ENCODE data around the gene TARBP2. TPM values are rescaled to one million over a fixed set of nuclear protein-coding genes. Genes with fewer than 3 reads are reported as not detected.

Gene TARBP2
- total RNA-seq, 2 experiments from 2014 or later, result 45.9 to 49.1 TPM

- Histone ChIP-seq H2AFZ (ENCODE audit: low read length) (no peak overlapping the region), H4K20me1 (ENCODE audit: insufficient read depth, low read length) (peaks cover 4% of the 10 kb centered on the region; the same call in 1 of the 2 replicates), H3K4me3 (ENCODE audit: low read depth, low read length, poor library complexity, severe bottlenecking) (no peak overlapping the region), H3K9me3 (ENCODE audit: low read length) (no peaks in the 10 kb centered on the region), H3K27ac (ENCODE audit: low read depth, low read length, poor library complexity, severe bottlenecking) (no peak overlapping the region), H3K36me3 (ENCODE audit: insufficient read depth, low read length) (peaks cover 96% of the 10 kb centered on the region), H3K9me2 (ENCODE audit: insufficient read depth, low read length) (no peaks in the 10 kb centered on the region), H3K4me2 (ENCODE audit: low read length) (no peak overlapping the region), H3K79me2 (ENCODE audit: insufficient read depth, low read depth, low read length) (no peaks in the 10 kb centered on the region; the same call in 1 of the 2 replicates), H3K4me1 (ENCODE audit: insufficient read depth, low read length, poor library complexity, severe bottlenecking) (no peaks in the 10 kb centered on the region)
- ChIA-PET POLR2A (interaction anchor here (0.8 to 1.1 kb wide), 4 partner anchors 9 to 162 kb away, joined by 3 to 5 read pairs (median 4); partner anchors contain the start of genes AAAS and TARBP2), CTCF (ENCODE audit: unreplicated experiment) (no interaction called here)
- no peak for TF ChIP-seq CTCF (conservative IDR thresholded peaks at IDR 0.05; ENCODE audit: low read length)
- TF ChIP-seq EZH2phosphoT487 (IDR thresholded peaks at IDR 0.05; ENCODE audit: borderline replicate concordance, low read depth, low read length), result no peak
- intact Hi-C loops (cut with micrococcal nuclease; ENCODE audit: unreplicated experiment), result no loop called here
- BruUV-seq (replicated peaks), result no TSS peak
- no peak for DNase-seq (ENCODE audit: low spot score)
Measured at GRCh38 chr12:53483225-53483978, 17.7 kb upstream of the TARBP2 start.

- intact Hi-C loops (cut with micrococcal nuclease; ENCODE audit: unreplicated experiment), result no loop called here
- Histone ChIP-seq H3K27ac (ENCODE audit: low read depth, low read length, poor library complexity, severe bottlenecking) (no peak overlapping the region), H3K9me3 (ENCODE audit: low read length) (no peaks in the 10 kb centered on the region), H3K9me2 (ENCODE audit: insufficient read depth, low read length) (no peaks in the 10 kb centered on the region), H3K4me2 (ENCODE audit: low read length) (no peak overlapping the region), H4K20me1 (ENCODE audit: insufficient read depth, low read length) (peaks cover 4% of the 10 kb centered on the region; the same call in 1 of the 2 replicates), H3K36me3 (ENCODE audit: insufficient read depth, low read length) (peaks cover 90% of the 10 kb centered on the region), H3K79me2 (ENCODE audit: insufficient read depth, low read depth, low read length) (no peaks in the 10 kb centered on the region; the same call in 1 of the 2 replicates), H3K4me3 (ENCODE audit: low read depth, low read length, poor library complexity, severe bottlenecking) (no peak overlapping the region), H2AFZ (ENCODE audit: low read length) (no peak overlapping the region), H3K4me1 (ENCODE audit: insufficient read depth, low read length, poor library complexity, severe bottlenecking) (no peaks in the 10 kb centered on the region)
- TF ChIP-seq EZH2phosphoT487 (IDR thresholded peaks at IDR 0.05; ENCODE audit: borderline replicate concordance, low read depth, low read length) (no peak), CTCF (conservative IDR thresholded peaks at IDR 0.05; ENCODE audit: low read length) (no peak)
- CTCF ChIA-PET (ENCODE audit: unreplicated experiment), result no interaction called here
- POLR2A ChIA-PET, result interaction anchor here (0.9 to 1.1 kb wide), 2 partner anchors 8 to 11 kb away, joined by 3 read pairs; no protein-coding TSS in a partner anchor
- no TSS peak for BruUV-seq (replicated peaks)
- DNase-seq (ENCODE audit: low spot score), result no peak
Measured at GRCh38 chr12:53483979-53484377, 17.1 kb upstream of the TARBP2 start.
